Chondrocyte (in vitro differentiated cells): ENCODE data around the gene TEKT1. TPM values are rescaled to one million over a fixed set of nuclear protein-coding genes. Genes with fewer than 3 reads are reported as not detected.

Experiments
- DNase-seq: peaks from one replicate; pipeline ENCODE4 v3.0.0; 2021; ENCODE audit warnings: mixed read lengths, low spot score
- H3K27ac Mint-ChIP-seq: one replicate; pipeline ENCODE4 v1.8.0; 2021; ENCODE audit warnings: mild to moderate bottlenecking, moderate library complexity, mixed read lengths; ENCODE audit not compliant: unreplicated experiment
- H3K27me3 Mint-ChIP-seq: 2 replicates; pipeline ENCODE4 v1.8.0; 2021; ENCODE audit warnings: low read depth, mixed read lengths
- H3K36me3 Mint-ChIP-seq: 2 replicates; pipeline ENCODE4 v1.8.0; 2021; ENCODE audit warnings: low read depth, mixed read lengths
- H3K4me1 Mint-ChIP-seq: 2 replicates; pipeline ENCODE4 v1.8.0; 2021; ENCODE audit warnings: low read depth, mild to moderate bottlenecking, mixed read lengths
- H3K4me3 Mint-ChIP-seq: one replicate; pipeline ENCODE4 v1.8.0; 2021; ENCODE audit warnings: mild to moderate bottlenecking, moderate library complexity, mixed read lengths; ENCODE audit not compliant: unreplicated experiment
- H3K9me3 Mint-ChIP-seq: 2 replicates; pipeline ENCODE4 v1.8.0; 2021; ENCODE audit warnings: low read depth, mixed read lengths
- CTCF ChIP-seq: fragments of 200-600 bp; sonication (generic); IDR thresholded peaks from 2 replicates; pipeline ENCODE4 v1.5.0; 2021; ENCODE audit warnings: antibody characterized with exemption, mild to moderate bottlenecking, moderate library complexity
- total RNA-seq: library from RNA; stranded (reverse); gene quantifications from 3 replicates; pipeline ENCODE4 v1.2.1, GENCODE V29; 2021

The TEKT1 gene
- total RNA-seq, 1 donor from 2014 or later, result not detected

DNA sequence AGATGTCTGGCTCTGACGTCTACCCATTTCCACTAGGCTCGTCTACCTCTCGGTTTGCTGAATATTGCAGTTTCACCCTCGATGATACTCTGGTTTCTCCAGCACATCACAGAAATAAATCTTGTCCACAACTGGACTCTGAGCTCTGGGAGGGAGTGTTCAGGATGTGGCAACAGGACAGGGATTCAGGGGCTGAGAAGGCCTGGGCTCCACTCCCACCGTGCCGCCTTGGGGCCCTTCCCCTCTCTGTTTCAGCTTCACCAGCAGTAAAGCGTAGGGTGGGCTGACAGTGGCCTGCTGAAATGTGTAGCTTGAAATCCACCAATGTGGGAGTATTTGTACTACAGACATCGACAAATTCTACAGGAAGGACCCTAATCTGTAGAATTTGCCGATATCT lies 20.0 kb downstream of the TEKT1 start:
- Mint-ChIP-seq H3K9me3 (peaks cover 8% of the 10 kb centered on the region), H3K36me3 (no peaks in the 10 kb centered on the region), H3K27ac (no peak overlapping the region), H3K4me1 (no peaks in the 10 kb centered on the region), H3K27me3 (peaks cover 13% of the 10 kb centered on the region), H3K4me3 (no peak overlapping the region)
- no peak for DNase-seq
- TF ChIP-seq CTCF, result no peak

GRCh38 chr17:6800422-6801027 lies 31.0 kb downstream of the TEKT1 start:
- Mint-ChIP-seq H3K27me3 (peaks cover 23% of the 10 kb centered on the region), H3K4me3 (no peak overlapping the region), H3K27ac (no peak overlapping the region), H3K4me1 (no peaks in the 10 kb centered on the region), H3K9me3 (no peaks in the 10 kb centered on the region), H3K36me3 (no peaks in the 10 kb centered on the region)
- DNase-seq, result no peak
- peak; percentile 59 for TF ChIP-seq CTCF

DNA sequence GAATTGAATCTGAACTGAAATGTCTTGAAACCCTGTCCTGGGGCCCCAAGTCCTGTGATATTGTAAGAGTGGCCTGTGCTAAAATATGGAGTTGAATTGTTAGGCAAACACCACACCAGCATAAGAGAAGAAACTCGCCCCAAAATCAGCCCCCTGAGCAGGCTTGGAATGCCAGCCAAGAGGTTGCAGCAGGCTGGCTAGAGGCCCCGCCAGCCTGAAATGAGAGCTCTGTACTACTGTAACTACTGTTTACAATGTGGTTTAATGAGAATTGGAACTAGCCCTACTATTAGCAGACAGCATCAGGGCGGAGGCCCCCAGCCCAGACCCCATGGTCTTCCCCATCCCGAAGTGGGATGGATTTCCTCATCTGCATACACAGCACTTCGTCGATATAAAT lies 31.8 kb downstream of the TEKT1 start:
- Mint-ChIP-seq H3K36me3 (no peaks in the 10 kb centered on the region), H3K4me1 (no peaks in the 10 kb centered on the region), H3K27me3 (peaks cover 17% of the 10 kb centered on the region), H3K27ac (no peak overlapping the region), H3K4me3 (no peak overlapping the region), H3K9me3 (no peaks in the 10 kb centered on the region)
- DNase-seq, result no peak
- TF ChIP-seq CTCF, result no peak

GRCh38 chr17:6797718-6798351 lies 33.7 kb downstream of the TEKT1 start:
- Mint-ChIP-seq H3K27me3 (peaks cover 24% of the 10 kb centered on the region), H3K4me3 (no peak overlapping the region), H3K27ac (no peak overlapping the region), H3K36me3 (no peaks in the 10 kb centered on the region), H3K9me3 (no peaks in the 10 kb centered on the region), H3K4me1 (no peaks in the 10 kb centered on the region)
- TF ChIP-seq CTCF, result no peak
- DNase-seq, result no peak

- Mint-ChIP-seq H3K9me3 (no peaks in the 10 kb centered on the region), H3K27me3 (peaks cover 32% of the 10 kb centered on the region), H3K4me3 (no peak overlapping the region), H3K4me1 (no peaks in the 10 kb centered on the region), H3K36me3 (no peaks in the 10 kb centered on the region), H3K27ac (no peak overlapping the region)
- no peak for DNase-seq
- TF ChIP-seq CTCF, result no peak
These were observed 34.5 kb downstream of the TEKT1 start for GRCh38 chr17:6796887-6797490.
